SK-N-SH treated with all-trans-retinoic acid at 6 μM for 48 hours (cell line): ENCODE data around the gene TSHZ2.

ENCODE experiments used
- ATAC-seq: fragments of 200-7000 bp; cut with Tn5 transposase; 3 replicates; pipeline ENCODE4 v1.9.1; 2020; ENCODE audit warnings: mild to moderate bottlenecking, moderate library complexity
- ARNTL ChIP-seq: fragments of 450-650 bp; formaldehyde crosslinking; IDR thresholded peaks from 2 replicates; pipeline ENCODE4 v1.5.0; 2020; ENCODE audit warnings: low read depth, mild to moderate bottlenecking, moderate library complexity, borderline replicate concordance
- BACH2 ChIP-seq: fragments of 250-450 bp; sonication (Bioruptor Pico); IDR thresholded peaks from 2 replicates; pipeline ENCODE4 v1.9.0; 2021; ENCODE audit warnings: mild to moderate bottlenecking, borderline replicate concordance
- CREB5 ChIP-seq: fragments of 250-450 bp; sonication (Bioruptor Pico); IDR thresholded peaks from 2 replicates; pipeline ENCODE4 v1.5.1; 2020; ENCODE audit warnings: low read depth, mild to moderate bottlenecking, moderate library complexity
- CSDC2 ChIP-seq: fragments of 250-450 bp; sonication (Bioruptor Pico); IDR thresholded peaks from 2 replicates; pipeline ENCODE4 v1.5.0; 2020; ENCODE audit warnings: mild to moderate bottlenecking, moderate library complexity
- CSRNP3 ChIP-seq: fragments of 250-450 bp; sonication (Bioruptor Pico); IDR thresholded peaks from 2 replicates; pipeline ENCODE4 v1.5.1; 2021; ENCODE audit warnings: mild to moderate bottlenecking, moderate library complexity
- ESRRG ChIP-seq: fragments of 250-450 bp; sonication (Bioruptor Pico); IDR thresholded peaks from 2 replicates; pipeline ENCODE4 v1.6.1; 2021; ENCODE audit warnings: mild to moderate bottlenecking
- GLIS3 ChIP-seq: fragments of 250-450 bp; sonication (Bioruptor Pico); IDR thresholded peaks from 2 replicates; pipeline ENCODE4 v1.5.0; 2020; ENCODE audit warnings: mild to moderate bottlenecking, moderate library complexity
- ISL1 ChIP-seq: fragments of 250-450 bp; sonication (Bioruptor Pico); IDR thresholded peaks from 2 replicates; pipeline ENCODE4 v2.1.2; 2022; ENCODE audit warnings: mild to moderate bottlenecking, moderate library complexity
- OSR1 ChIP-seq: fragments of 250-450 bp; sonication (Bioruptor Pico); IDR thresholded peaks from 2 replicates; pipeline ENCODE4 v1.8.0; 2022; ENCODE audit warnings: moderate library complexity, mild to moderate bottlenecking, inconsistent platforms
- PATZ1 ChIP-seq: fragments of 250-450 bp; sonication (Bioruptor Pico); IDR thresholded peaks from 2 replicates; pipeline ENCODE4 v1.8.0; 2020; ENCODE audit warnings: mild to moderate bottlenecking, moderate library complexity, borderline replicate concordance
- POU6F1 ChIP-seq: fragments of 250-450 bp; sonication (Bioruptor Pico); IDR thresholded peaks from 2 replicates; pipeline ENCODE4 v1.8.0; 2021; ENCODE audit warnings: low read depth, mild to moderate bottlenecking, moderate library complexity, borderline replicate concordance
- RARB ChIP-seq: fragments of 250-450 bp; sonication (Bioruptor Pico); IDR thresholded peaks from 2 replicates; pipeline ENCODE4 v1.8.0; 2021; ENCODE audit warnings: mild to moderate bottlenecking, moderate library complexity
- SNAI2 ChIP-seq: fragments of 250-450 bp; sonication (Bioruptor Pico); IDR thresholded peaks from 2 replicates; pipeline ENCODE4 v1.5.0; 2020; ENCODE audit warnings: mild to moderate bottlenecking, moderate library complexity
- TCF4 ChIP-seq: fragments of 250-450 bp; sonication (Bioruptor Pico); IDR thresholded peaks from 2 replicates; pipeline ENCODE4 v1.8.0; 2021; ENCODE audit warnings: mild to moderate bottlenecking, moderate library complexity, borderline replicate concordance
- TOX ChIP-seq: fragments of 250-450 bp; sonication (Bioruptor Pico); IDR thresholded peaks from 2 replicates; pipeline ENCODE4 v1.8.0; 2021; ENCODE audit warnings: mild to moderate bottlenecking, moderate library complexity, borderline replicate concordance
- TSHZ2 ChIP-seq: fragments of 250-450 bp; sonication (Bioruptor Pico); IDR thresholded peaks from 2 replicates; pipeline ENCODE4 v1.5.0; 2020; ENCODE audit warnings: mild to moderate bottlenecking, moderate library complexity
- ZC3H10 ChIP-seq: fragments of 250-450 bp; sonication (Bioruptor Pico); IDR thresholded peaks from 2 replicates; pipeline ENCODE4 v1.5.1; 2021; ENCODE audit warnings: mild to moderate bottlenecking, moderate library complexity
- ZFP3 ChIP-seq: fragments of 250-450 bp; sonication (Bioruptor Pico); IDR thresholded peaks from 2 replicates; pipeline ENCODE4 v1.5.0; 2020; ENCODE audit warnings: mild to moderate bottlenecking, moderate library complexity
- ZFP30 ChIP-seq: fragments of 450-650 bp; formaldehyde crosslinking; IDR thresholded peaks from 2 replicates; pipeline ENCODE4 v1.5.0; 2022; ENCODE audit warnings: mild to moderate bottlenecking, moderate library complexity
- ZNF565 ChIP-seq: fragments of 450-650 bp; formaldehyde crosslinking; conservative IDR thresholded peaks from 2 replicates; pipeline ENCODE4 v1.5.0; 2020; ENCODE audit warnings: low read depth, mild to moderate bottlenecking, moderate library complexity
- ZNF8 ChIP-seq: fragments of 450-650 bp; formaldehyde crosslinking; IDR thresholded peaks from 2 replicates; pipeline ENCODE4 v1.5.0; 2020; ENCODE audit warnings: mild to moderate bottlenecking, moderate library complexity

The TSHZ2 gene

GRCh38 chr20:53253668-53254067, 281.5 kb downstream of the TSHZ2 start (continued):
- TF ChIP-seq CSRNP3 (no peak), ZC3H10 (no peak)

GRCh38 chr20:53255102-53255710, 283.0 kb downstream of the TSHZ2 start:
- no peak for ATAC-seq
- TF ChIP-seq ZNF565 (CRISPR knock-in tag) (no peak), ARNTL (CRISPR knock-in tag) (no peak), ZNF8 (no peak), CSDC2 (CRISPR knock-in tag) (no peak), PATZ1 (CRISPR knock-in tag) (no peak), CREB5 (CRISPR knock-in tag) (no peak), SNAI2 (no peak), ZC3H10 (no peak), GLIS3 (CRISPR knock-in tag) (no peak), TCF4 (no peak), BACH2 (CRISPR knock-in tag) (no peak), ZFP3 (no peak)

- no peak for TF ChIP-seq ZFP30 (CRISPR knock-in tag)
- TF ChIP-seq RARB, result no peak
- no peak for TF ChIP-seq ZC3H10
- no peak for ATAC-seq
Observed at GRCh38 chr20:53258741-53259140, 286.6 kb downstream of the TSHZ2 start.

- no peak for ATAC-seq
- TF ChIP-seq ARNTL (CRISPR knock-in tag) (no peak), CSDC2 (CRISPR knock-in tag) (no peak), OSR1 (no peak), TSHZ2 (no peak), BACH2 (CRISPR knock-in tag) (no peak), ESRRG (no peak), RARB (no peak)
- TF ChIP-seq, all 23 proteins: peak for 0
Observed at GRCh38 chr20:53260168-53260567, 288.0 kb downstream of the TSHZ2 start.

- no peak for ATAC-seq
- TF ChIP-seq CSRNP3 (no peak), GLIS3 (CRISPR knock-in tag) (no peak), POU6F1 (no peak), ZNF565 (CRISPR knock-in tag) (no peak), TSHZ2 (no peak), TOX (CRISPR knock-in tag) (no peak), OSR1 (no peak), ZFP3 (no peak), ARNTL (CRISPR knock-in tag) (no peak), ESRRG (no peak), ISL1 (CRISPR knock-in tag) (no peak)
Observed at GRCh38 chr20:53260591-53260990, 288.4 kb downstream of the TSHZ2 start.
